Sigmoid colon (tissue), 4 donors: ENCODE results near the gene ACRBP.

Experiments
- EP300 ChIP-seq, 4 donors: sonication (generic); formaldehyde crosslinking; IDR thresholded peaks; one replicate each; pipeline ENCODE4 v1.6.1; 2017; ENCODE audit warnings: antibody characterized with exemption in 4 of 4
- TF ChIP-seq, protein P1 (sequence below), 4 experiments: fragments of 450-650 bp in 3 of 4; fragments of 200-600 bp in 1 of 4; IDR thresholded peaks; one replicate each; pipeline ENCODE4 v1.5.1; 2016 to 2019; ENCODE audit warnings: antibody characterized with exemption in 4 of 4, mild to moderate bottlenecking in 3 of 4, moderate library complexity in 2 of 4

GRCh38 chr12:6602526-6602925, 44.7 kb downstream of the ACRBP start:
- TF ChIP-seq, protein P1, sequence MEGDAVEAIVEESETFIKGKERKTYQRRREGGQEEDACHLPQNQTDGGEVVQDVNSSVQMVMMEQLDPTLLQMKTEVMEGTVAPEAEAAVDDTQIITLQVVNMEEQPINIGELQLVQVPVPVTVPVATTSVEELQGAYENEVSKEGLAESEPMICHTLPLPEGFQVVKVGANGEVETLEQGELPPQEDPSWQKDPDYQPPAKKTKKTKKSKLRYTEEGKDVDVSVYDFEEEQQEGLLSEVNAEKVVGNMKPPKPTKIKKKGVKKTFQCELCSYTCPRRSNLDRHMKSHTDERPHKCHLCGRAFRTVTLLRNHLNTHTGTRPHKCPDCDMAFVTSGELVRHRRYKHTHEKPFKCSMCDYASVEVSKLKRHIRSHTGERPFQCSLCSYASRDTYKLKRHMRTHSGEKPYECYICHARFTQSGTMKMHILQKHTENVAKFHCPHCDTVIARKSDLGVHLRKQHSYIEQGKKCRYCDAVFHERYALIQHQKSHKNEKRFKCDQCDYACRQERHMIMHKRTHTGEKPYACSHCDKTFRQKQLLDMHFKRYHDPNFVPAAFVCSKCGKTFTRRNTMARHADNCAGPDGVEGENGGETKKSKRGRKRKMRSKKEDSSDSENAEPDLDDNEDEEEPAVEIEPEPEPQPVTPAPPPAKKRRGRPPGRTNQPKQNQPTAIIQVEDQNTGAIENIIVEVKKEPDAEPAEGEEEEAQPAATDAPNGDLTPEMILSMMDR (IDR thresholded peaks at IDR 0.05): no peak
- no peak for TF ChIP-seq EP300 (IDR thresholded peaks at IDR 0.05)
